Measurements from ENCODE around the gene IRX1.

Gene IRX1

DNA sequence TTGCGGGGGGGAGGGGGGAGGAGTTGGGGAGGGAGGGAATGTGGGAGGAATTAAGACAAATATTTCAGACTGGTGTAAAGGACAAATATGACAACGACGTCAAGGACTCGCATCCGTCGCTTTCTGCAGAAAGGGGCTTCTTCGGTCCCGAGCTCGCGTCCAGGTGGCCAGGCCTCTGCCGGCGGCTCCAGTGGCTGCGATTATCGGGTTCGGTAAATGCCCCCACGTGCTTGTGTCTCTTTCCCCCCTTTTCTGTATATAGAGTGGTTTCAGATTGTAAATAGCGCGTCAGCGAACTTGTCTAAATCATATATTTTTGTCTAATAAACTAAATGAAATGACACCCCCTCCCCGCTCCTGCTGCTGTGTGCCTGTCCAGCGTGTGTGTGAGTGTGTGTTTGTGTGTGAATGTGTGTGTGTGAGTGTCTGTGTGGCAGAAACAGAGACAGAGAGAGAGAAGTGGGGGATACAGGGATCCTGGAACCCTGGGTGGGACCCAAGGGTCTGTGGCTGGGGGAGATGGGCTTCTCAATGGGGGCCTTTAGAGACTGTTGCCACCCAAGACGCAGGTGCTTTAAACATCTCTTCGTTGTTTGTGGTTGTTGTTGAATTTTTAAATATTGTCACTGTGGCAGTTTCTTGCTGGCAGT lies 5.6 kb downstream of the IRX1 start:
- DNase-seq = no peak

DNA sequence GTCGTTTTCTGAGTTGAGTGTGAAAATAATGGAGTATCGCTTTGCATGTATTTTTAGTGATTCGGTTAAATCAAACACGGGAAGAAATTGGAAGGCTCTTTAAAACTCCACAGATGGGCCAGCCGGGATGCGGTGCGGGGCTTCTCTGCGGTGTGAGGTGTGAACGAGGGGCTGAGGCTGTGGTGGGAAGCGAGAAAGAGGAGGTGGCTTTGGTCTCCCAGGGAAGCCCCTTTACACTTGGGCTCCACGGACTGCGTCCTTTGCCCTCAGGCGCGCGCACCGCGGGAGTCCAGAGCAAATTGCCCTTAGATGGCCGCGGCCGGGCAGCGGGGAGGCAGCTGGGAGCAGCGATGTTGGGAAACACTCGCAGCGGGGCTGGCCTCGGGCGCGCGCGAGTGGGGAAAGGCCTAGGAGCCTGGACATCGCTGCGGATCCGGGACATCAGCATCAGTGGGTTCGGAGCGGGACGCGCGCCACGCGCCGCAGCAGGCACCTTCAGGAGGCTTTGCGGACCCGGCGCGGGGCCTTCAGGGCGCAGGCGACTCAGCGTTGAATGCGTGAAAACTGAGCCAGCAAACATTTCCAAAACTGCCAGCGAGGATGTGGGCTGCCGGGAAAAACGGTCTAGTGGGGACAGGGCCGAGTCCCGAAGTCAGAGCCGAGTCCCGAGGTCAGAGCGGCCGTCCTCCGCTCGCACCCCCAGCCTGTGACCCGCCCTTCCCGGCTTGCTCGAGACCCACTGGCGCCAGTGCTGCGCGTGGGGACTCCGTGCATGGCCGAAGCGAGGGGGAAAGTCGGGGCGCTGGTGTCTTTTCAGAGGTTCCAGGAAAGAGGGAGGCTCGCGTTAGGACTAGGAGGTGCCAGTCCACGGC lies 6.5 kb downstream of the IRX1 start:
- no peak for DNase-seq

DNA sequence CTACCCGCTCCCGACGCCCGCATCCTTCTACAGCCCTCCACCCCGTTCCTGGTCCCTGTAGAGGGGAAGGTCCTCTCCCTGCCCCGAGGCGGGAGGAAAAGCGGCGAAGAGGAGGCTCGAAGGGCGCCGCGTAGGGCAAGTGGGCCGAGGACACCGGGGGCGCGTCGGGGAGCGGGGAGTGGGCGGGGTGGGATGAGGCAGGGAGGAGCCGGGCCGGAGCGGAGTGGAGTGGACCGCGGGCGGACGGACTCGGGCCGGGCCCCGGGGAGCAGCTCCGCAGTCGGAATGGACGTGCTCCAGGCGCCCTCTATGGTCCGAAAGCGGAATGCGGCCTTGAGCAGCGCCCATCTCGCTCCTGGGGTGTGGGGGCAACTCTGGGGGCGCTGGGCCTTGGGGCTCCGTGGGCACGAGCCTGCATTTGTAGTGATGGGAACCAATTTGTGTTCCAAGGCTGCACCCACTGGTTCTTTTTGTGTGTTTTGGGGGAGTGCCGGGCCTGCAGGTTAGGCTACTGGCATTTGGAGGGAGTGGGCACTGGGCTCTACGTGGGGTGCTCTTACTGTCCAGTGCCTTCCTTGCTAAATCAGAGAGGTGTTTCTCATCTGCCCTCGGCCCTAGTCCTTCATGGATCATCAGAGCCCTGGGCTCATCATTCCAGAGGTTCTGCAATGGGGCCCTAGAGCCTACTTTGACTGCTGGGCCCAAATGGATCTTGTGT lies 7.3 kb downstream of the IRX1 start:
- DNase-seq = no peak

DNA sequence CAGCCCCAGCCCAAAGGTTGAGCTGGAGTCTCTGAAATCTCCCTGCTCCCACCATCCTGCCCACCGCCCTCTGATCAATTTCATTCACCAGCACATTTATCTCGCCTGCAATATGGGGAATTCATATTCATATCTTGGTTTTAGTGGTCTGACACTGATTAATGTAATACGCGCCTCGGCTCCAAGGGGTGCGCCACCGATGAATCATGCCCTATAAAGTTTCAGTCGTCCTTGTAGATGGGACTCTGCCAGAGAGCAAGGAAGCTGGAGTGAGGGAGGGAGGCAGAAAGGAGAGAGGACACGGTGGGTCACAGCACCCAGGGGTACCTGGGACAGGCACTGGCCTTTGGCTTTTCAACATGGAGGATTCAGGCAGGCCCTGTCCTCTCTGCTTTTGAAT lies 8.9 kb downstream of the IRX1 start:
- DNase-seq = no peak

DNA sequence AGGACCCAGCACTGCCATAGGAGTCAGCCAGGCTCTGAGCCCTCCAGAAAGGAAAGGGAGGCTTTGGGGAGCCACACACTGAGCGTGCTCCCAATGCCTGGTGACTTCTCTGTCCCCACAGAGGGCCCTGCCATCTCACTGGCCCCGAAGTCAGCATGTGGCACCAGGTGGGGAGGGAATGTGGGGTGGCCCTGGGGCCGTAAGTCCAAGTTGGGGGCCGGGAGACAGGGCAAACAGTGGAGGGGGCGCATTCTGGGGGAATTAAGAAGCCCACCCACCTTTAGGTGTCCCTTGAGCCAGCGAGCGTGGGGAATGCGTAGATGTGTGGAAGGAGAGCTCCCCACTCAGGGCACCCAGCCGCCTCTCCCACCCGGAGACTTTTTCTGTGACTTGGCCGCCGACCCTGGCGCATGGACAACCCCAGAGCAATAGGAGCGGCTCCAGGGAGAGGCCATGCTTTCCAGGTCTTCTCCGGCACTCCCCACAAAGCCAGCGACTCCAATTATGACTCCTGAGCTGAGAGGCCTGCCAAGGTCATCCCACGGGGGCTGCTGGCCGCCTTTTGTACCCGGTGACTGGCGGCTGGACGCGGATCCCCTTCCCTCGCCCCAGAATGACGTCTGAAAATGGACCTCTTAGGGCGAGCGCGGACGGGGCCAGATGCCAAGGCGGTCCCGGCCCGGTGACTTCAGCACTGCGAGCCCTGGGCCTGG lies 9.8 kb downstream of the IRX1 start:
- DNase-seq = no peak

DNA sequence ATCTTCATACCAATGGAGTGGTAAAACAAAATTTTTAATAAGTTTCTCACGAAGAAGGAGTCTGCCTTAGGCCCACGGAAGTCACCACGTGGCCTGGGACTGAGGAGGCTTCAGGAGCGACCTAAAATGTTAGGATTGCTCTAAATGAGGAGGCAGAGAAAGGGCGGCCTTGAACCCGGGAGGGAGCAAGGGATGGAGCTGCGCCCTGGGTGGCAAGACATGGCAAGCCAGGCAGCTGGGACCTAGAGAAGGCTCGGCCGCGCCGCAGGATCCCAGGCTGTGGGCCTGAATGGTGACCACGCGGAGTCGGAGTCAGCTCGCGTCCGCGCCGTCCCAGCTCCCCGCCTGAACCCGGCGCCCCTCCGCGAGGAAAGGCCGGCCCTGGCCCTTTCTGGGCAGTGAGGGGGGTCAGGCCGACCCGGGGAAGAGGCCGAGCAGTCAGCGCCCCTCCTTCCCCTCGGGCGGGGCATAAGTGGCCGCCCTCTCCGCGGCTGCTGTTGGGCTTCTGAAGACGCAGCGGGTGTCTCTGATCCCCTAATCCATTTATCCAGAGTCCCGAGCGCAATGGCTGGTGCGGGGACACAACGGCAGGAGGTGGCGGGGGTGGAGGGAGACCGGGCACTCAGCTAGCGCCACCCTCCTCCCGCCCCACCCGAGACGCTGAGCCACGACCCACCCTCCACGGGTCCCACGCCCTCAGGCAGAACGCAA lies 10.6 kb downstream of the IRX1 start:
- DNase-seq = no peak

DNA sequence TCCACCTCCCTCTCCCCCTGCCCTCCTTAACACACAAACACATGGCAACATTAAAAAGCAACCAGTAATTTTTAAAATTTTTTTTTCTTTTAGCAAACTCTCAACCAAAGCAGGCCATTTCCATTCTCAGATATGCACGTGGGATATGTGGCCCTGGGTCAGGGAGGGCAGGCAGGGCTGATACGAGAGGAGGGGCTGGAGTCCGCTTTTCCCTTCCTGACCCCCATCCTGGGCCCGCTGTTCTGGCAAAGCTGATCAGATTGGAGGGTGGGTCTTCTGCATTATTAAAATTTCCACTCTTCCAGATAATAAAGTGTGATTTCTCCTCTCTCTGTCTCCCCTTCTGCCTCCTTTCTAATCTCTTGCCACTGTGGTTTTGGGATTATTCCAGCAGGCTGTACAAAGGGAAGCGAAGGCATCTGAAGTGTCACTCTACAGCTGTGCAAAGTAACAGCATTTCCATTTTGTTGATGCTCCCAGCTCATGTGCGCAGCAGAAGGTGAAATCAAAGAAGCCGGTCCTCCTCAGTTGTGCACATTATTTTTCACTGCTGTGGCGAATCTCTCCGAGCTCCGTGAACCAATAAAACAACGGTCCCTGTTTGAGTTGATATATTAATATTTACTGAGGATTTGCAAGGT lies 12.0 kb downstream of the IRX1 start:
- no peak for DNase-seq

DNA sequence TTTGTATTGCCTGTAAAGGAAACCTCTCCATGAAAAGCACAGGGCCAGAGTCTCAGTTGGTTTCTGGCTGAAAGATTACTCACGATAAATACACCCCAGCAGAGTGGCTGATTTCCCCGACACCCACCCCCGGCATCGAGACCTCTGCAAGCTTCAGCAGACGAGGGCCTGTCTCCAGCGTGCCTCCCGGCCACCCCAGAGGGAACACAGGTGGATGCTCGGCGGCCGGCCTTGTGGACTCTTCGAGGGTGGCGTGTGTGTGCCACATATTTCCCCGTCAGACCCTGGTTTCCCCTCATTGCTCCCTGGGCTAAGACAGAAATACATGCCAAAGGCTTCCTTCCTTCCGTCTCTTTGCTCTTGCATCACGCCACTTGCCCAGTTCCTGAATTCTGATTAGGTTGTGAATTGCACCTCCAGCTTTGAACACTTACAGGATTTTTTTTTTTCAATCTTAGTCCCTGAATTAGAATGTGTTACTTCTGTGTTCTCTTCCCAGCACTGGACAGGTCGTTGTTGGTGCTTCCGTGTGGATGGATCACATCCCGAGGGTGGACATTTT lies 13.6 kb downstream of the IRX1 start:
- DNase-seq = no peak

DNA sequence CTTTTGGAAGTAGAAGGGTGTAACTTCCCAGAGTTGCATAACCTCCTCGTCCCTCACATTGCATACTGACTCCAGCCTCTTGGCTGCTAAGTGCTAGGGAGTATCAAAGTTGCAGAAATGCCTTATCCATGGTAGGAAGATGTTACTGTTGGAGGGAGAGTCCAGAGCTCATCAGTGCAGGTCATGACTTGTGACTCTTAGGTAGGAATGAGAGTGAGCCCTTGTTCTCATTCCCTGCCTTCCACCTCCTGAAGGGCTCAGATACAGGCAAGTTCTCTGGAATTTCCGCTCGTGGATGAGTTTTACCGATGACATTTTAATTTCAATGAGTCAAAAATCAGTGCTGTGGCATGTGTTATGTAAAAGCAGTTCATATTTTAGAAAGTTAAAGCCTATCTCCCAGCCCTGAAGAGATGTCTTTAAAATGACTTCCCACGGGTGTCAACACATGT lies 17.0 kb downstream of the IRX1 start:
- no peak for DNase-seq

DNA sequence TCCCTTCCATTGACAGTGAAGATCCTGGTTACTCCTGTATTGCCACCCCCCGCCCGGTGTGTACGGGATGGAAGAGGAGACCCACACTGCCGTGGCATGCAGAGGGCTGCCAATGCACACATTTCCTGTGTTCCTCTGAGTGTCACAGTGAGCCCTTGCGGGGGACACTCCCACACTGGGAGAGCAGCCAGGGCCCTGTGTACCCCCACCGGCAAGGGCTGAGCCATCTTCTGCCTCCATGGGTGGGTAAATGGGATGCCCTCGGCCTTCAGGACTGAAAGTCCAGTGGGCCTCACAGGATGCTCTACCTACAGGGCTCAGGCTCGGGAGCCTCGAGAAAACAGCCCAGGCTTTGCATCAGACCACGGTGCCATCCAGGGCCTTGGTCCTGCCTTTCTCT lies 18.1 kb downstream of the IRX1 start:
- DNase-seq = no peak

DNA sequence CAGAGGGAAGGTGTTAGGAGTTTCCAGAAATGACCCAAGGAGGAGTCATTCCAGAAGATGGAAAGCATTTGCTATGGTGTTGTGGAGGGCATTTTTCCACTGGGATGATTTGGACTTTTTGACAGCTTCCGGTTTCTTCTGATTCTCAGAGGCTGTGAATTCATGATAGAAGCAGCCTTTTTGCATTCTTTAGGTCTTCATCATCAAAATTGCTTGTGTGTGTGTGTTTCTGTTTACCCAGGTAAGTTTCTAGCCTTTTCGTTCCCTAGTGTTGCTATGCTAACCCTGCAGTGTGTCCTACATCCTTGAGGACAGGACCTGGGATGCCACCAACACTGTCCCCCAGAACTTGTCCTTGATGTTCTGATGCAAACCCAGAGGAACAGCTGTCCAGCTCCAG lies 19.6 kb downstream of the IRX1 start:
- no peak for DNase-seq

DNA sequence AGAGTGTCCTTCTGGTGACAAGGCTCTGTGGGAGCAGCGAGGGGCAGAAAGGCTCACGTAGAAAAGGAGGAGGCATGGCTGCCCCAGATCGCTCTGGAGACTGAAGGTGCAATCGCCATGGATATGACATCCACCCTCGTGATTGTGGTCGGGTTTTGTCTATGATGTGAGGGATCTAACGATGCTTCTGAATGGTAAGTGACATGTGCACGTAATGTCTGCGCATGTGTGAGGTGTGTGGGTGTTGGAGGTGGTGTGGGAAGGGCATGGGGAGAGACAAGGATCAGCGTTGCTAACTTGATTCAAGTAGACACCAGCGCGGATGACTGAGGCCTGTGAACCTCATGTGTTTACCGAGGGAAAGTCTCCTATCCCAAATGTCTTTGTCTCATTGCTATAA lies 20.2 kb downstream of the IRX1 start:
- DNase-seq = no peak

DNA sequence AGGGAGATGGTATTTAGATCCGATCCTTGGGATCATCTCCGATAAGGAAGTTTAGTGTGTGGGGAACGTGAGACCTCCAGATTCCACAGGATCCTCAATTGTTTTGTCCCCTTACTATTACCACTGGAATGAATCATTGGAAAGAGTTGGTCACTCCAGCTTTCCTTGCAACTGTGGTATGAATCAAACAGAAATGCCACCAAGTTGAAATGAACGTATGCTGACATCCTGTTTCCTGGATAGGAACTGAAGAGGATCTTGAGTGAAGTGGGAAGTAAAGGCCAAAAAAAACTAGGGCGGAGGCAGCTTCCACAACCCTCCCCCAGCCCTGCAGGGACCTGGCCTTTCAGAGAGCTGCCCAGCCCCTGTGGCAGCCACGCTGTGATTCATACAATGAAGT lies 23.9 kb downstream of the IRX1 start:
- no peak for DNase-seq

DNA sequence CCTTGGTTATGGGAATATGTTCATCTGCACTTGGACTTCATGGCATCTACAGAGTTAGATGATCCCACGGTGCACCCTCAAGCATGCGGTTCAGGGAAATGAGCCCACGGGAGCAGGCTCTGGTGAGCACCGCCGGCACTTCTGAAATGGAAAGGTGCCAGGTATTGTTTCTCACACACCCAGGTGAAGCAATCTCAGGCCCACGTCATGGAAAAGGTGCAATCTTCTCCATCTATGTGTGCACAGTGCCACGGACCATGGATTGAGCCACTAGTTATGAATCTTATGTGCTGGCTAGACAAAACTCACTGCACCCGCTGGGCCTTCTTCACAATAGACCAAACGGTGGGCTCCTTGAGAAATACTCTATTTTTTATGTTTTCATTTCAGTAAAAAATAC lies 27.3 kb downstream of the IRX1 start:
- DNase-seq = no peak

DNA sequence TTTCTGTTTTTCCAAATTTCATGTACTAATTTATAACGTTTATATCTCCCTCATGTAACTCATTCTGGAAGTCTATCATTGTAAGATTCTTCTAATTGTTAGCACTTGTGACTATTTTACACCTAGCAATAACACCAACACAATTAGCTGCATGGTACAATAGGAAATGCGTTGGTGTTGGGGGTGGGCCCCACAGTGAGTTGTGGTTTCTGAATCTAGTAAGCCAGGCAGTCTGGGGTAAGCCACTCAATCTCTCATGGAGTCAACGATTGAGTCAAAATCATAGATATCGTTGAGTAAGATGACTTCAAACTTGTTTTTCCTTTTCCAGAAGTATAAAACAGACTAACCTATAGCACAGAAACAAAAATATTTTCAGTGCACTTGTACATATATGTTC lies 30.0 kb downstream of the IRX1 start:
- no peak for DNase-seq

DNA sequence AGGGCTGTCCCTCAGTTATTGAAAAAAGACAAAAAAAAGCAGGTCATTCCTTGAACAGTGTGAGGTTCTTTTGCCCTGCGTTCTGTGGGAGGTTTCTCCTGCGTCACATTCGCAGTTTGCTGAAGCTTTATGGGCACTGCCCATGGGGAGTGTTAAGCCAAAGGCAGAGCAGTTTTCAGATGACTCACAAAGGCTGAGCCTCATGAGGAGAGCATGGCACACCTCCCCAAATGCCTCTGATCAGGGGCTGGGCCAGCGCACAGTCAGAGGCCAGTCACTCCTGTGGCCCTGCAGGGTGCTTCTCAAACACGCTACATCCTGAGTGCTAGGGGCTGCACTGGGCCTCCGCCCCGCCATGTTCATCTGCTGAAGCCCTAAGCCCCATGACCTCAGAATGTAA lies 38.4 kb downstream of the IRX1 start:
- no peak for DNase-seq

DNA sequence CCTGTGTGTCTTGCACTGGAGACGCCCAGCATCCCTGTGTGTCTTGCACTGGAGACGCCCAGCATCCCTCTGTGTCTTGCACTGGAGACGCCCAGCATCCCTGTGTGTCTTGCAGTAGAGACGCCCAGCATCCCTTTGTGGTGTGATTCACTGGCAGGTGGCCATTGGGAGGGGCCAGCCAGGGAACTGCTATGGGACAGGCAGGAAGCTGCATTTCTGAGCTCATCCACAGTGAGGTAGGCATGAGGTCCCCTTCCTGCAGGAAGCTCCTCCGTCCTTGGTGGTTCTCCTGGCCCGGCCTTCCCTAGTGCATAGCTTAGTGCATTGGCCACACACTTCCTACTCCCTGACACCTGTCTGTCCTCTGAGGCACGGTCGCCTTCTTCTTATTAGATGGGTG lies 43.5 kb downstream of the IRX1 start:
- no peak for DNase-seq

DNA sequence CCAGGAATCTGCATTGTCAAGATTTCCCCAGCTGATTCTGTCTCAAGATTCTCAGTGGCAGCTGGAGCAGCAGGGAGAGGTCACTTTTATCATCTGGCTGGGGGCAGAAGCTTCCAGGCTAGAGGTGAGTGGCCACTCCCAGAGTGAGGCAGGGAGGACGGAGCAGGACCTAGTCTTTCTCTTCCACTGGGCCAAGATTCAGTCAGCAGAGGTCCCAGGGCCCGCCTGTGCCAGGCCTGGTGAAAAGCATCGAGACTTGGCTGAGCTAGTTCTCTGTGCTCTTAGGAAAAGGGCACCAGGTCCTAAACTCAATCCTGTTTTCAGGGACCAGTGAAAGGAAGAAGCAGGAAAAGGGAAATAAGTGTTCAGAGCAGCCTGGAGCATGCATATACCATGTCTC lies 46.6 kb downstream of the IRX1 start:
- no peak for DNase-seq

DNA sequence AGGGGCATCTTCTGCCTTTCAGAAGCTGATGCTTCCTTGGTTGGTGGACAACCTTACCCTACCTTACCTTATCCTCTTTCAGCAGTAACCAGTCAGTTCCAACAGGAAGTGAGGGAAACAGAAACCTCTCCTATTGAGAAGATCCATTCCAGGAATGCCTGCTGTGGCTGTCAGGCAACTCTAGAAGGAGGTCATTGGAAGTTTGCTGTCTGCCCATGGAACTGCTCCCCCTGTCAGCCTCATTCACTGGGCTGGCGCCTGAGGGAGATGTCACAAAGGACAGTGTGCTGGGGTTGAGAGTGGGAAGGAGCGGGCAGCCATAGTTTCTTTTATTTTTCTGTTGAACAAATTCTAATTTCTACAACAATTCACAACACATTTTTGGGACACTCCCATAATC lies 54.7 kb downstream of the IRX1 start:
- DNase-seq = no peak

DNA sequence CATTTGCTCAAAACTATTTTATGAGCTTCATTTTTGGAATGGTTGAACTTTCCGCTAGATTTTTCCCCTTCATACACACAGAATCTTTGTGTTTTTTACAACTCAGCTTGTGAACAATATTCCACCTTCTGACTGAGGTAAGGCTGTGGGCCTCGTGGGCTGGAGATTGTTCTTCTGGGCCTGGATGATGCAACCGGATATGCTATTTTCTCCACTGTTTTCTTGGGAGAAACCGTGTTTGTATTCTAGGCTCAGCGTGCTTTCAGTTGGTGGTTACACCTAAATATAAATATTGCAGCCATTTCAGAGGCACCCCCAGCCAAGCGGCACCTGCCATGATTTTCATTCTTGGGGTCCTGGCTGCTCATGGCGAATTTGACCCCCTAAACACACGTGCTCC lies 55.2 kb downstream of the IRX1 start:
- no peak for DNase-seq
